Esophagus mucosa (tissue), 1 donor: ENCODE measurements around the gene IPPK. TPM values are rescaled to one million over a fixed set of nuclear protein-coding genes. Genes with fewer than 3 reads are reported as not detected.

Experiments used
- ATAC-seq: fragments of 200-7000 bp; cut with Tn5 transposase; one replicate; pipeline ENCODE4 v1.9.1; 2020
- total RNA-seq: library from RNA; stranded (reverse); gene quantifications from one replicate; pipeline ENCODE4 v1.2.4, GENCODE V29; 2023
- donor health status: DM: yes; HTN: yes; CAD: no.

Gene IPPK
- total RNA-seq, result 37.6 TPM

- ATAC-seq, result peak; percentile 86
These were observed at the start of gene IPPK for GRCh38 chr9:92669890-92670708. TSS of gene IPPK (minus strand) at chr9:92670131. CDS start at chr9:92669988, 143 bp downstream.

GRCh38 chr9:92719028-92719647 lies 49.2 kb upstream of the IPPK start:
- ATAC-seq, result no peak

DNA sequence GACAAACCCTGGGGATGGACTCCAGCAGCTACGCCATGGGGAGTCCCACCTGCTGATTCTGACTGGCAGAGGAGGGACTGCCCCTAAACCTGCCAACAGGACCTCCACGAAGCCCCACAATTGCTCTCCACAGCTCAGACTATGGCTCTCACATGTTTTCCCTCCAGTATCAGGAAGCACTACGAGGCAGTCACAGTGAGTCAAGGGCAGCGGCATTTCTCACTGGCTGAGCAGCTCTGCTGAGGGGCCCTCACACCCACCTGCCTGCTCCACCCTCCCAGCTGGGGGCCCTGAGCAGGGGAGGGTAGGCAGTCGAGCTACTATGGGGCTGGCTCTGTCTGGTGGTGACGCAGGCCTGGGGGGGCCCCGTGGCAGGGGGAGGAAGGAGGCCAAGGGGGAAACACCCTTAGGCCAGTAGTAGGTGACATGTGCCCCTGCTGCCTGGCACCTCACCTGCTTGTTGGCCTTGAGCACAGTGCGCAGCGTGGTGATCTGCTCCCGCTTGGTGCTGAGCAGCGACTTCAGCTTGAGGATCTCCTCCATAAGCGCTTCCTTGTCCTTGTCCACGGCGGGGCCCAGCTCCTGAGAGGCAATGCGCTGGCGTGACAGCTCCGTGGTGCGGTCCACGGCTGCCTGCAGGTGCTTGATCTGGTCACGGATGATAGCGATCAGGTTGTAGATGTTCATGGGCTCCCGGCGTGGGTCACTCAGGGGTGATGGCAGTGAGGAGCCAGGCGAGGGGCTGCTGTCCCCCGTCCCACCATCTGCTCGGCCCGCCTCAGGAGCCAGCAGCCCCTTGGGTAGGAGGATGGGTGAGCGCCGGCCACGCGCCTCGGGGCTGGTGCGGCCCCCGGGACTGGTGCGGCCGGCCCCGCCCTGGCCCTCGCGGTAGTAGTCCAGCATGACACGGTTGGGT lies 48.4 kb upstream of the IPPK start:
- peak; percentile 1 for ATAC-seq

- ATAC-seq, result peak; percentile 20
These were observed 47.5 kb upstream of the IPPK start for GRCh38 chr9:92717201-92718085.

DNA sequence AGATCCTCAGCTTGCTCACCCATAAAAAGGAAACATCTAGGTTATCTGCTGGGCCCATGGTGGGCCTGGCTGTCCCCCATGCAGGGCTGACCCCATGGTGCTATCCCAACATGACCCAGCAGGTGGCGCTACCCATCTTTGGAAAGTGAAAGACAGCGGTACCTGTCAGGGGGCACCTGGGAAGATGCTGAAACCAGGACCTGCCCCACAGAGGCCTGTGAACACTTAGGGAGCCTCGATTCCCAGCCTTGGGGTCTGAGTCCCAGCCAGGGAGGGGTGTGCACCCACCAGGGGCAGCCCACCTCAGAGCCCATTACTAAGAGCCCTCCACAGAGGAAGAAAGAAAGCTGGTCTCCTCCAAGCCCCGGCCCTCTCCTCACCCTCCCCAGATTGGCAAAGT lies 46.6 kb upstream of the IPPK start:
- peak; percentile 46 for ATAC-seq

- ATAC-seq, result peak; percentile 91
These were observed 45.7 kb upstream of the IPPK start for GRCh38 chr9:92715488-92716231.

DNA sequence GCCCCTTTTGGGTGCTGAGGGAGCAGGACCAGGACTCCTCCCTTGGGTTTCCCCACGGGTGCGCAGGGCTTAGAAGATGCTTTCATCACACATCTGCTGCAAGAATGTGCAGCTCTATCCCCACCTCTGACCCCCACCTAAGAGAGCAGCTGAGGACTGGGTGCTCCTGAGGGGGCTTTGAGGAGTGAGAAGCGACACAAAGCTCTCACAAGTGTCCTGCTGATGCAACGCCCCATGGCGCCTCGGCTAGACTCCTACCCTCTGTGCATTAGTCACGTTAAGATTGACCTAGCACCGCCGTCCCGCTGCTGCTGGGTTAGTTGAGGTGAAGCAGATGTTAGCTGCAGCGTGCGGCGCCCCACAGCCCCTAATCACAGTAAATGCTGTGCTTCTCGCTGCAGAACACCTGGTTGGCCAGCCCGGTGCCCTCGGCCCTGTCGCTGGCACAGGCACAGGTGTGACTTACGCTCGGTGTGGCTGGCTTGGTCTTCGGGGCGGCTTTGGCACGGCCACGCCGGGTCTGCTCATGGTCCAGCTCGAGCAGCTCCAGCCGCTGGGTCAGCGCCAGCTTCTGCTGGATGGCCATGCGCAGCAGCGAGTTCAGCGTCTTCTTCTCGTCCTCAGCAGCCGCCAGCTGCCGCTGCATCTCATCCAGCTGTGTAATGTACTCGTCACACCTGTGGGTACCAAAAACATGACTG lies 45.0 kb upstream of the IPPK start:
- no peak for ATAC-seq

DNA sequence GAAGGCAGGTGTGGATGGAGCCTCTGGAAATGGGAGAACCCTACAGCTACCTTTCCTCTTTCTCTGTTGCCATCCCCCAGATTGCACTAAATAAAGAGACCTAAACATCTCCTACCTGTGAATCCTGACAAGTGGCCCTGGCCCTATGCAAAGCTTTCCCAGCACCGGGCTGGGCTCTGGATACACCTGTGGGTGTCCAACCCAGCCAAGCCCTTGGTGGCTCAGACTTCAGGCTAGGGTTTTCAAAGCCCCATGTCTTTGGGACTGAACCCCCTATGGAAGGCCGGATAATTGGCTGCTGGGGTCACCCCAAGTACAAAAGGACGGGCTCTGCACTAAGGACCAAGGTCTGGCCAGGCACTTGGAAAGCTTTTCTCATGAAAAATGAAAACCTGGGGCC lies 44.1 kb upstream of the IPPK start:
- no peak for ATAC-seq

GRCh38 chr9:92713528-92713927 lies 43.6 kb upstream of the IPPK start:
- ATAC-seq, result no peak

- ATAC-seq, result no peak
These were observed 42.8 kb upstream of the IPPK start for GRCh38 chr9:92712767-92713166.

DNA sequence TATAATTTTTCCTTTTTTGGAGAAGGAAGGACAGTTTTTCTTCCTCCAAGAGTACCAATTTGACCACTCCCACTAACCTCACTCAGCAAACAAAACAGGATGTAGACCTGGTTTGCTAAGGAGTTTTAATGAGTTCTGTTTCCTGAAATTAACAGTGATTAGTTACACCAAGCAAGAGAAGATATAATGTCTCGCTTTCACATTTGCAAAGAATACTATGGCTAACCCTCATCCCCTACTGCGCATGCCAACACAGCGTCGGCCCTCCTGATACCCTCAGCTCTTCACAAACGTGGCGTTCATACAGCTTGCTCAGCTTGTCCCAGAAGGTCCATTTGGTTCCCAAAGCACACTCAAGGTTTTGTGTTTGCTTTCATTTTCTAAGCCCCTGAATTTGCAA lies 41.9 kb upstream of the IPPK start:
- ATAC-seq, result no peak

DNA sequence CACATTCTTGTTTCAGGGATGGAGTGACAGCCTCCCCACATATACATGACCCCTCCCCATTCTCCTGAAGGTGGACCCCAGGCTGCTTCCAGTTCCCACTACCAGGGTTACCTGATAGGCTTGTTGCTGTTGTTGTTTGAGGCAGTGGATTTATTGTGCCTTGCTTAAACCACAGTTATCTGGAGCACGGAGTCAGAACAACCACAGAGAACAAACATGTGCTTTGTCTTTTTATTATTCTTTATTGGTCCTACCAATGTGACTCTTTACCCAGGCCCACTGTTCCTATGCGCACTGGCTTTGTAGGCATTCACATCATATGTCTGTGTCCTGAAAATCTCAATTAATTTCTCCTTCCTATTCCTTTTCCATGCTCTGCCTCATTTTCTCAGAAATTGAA lies 41.2 kb upstream of the IPPK start:
- ATAC-seq, result no peak

GRCh38 chr9:92710368-92710767 lies 40.4 kb upstream of the IPPK start:
- no peak for ATAC-seq

DNA sequence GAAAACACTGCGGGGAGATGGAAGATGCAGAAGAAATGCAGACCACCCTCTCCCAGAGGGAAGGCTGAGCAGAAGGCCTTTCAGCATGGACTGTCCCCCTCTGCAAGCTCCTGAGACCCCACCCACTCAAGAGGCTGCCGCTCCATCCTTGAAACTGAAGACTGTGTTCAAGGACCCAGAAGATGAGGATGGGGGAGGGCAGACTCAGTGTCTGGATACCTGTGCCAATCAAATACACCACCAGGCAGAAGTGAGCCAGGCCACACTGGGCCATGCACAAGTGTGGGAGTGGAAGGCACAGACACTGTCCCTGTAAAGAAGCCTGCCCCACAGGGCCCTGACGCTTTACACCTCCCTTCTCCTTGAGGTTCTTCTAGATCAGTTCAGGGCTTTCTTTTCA lies 40.0 kb upstream of the IPPK start:
- no peak for ATAC-seq

DNA sequence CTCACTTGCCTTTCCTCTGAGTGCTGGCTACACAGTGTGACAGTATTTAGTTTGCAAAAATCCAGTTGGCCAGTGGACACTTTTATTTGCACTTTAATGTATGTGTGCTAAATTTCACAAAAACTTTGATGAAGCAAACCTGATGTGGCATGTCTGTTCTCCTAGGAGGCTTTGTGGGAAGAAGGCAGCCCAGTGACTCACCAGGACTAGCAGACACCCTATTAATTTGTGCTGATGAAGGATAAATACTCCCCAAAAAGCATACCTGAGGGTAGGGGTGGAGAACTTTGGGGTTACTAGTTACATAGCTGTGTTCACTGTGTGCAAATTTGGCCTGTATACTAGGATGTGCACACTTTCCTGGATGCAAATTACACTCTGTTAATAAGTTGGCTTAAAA lies 39.3 kb upstream of the IPPK start:
- ATAC-seq, result peak; percentile 70

DNA sequence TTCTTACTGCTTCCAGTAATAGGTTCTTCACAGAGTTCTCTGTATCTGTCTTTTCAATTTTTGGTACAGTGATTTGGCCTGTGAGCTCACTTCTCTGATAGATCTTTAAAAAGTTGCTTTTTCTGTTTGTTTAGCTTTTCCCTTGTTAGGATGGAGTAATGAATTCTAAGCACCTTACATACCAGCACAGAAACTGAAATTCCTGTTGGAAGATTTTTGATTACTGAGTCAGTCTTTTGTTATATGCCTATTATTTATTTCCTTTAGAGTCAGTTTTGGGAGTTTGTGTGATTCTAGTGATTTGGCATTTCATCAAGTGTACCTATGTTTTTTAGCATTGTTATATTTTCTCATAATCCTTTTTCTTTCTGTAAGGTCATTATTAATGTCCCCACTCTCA lies 37.6 kb upstream of the IPPK start:
- ATAC-seq, result no peak

DNA sequence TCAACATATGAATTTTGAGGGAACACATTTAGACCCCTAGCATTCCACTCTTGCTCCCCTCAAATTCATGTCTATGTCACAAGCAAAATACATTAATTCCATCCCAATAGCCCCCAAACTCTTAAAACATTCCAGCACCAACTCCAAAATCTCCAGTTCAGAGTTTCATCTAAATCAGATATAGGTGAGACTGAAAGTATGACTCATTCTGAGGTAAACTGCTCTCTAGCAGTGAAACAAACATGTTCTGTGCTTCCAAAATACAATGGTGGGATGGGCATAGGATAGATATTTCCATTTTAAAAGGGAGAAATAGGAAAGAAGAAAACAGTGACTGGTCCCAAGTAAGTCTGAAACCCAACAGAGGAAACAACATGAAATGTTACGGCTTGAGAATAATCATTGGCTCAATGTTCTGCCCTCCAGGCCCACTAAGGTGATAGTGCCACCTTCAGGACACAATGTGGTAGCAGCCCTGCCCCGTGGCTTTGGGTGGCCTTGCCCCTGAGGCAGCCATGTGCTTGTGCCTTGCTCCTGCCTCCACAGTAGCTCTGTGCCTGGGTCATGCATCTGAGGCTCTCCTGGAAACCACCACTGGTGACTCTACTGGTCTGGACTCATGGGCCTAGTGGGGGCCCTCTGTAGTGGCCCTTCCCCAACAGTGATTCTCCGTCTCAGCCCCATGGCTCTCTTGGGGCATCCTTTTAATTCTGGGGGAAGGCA lies 36.4 kb upstream of the IPPK start:
- ATAC-seq, result peak; percentile 82

- no peak for ATAC-seq
These were observed 34.6 kb upstream of the IPPK start for GRCh38 chr9:92704528-92704927.

DNA sequence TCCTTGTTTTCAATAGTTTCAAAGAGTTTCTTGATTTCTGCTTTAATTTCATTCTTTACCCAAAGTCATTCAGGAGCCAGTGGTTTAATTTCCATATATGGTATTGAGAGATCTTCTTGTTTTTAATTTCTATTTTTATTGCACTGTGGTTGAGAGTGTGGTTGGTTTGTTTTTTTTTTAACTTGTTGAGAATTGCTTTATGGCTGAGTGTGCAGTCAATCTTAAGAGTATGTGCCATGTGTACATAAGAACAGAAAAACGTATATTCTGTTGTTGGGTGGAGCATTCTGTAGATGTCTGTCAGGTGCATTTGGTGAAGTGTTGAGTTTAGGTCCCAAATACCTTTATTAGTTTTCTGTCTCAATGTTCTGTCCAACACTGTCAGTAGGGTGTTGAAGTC lies 26.7 kb upstream of the IPPK start:
- ATAC-seq, result no peak

DNA sequence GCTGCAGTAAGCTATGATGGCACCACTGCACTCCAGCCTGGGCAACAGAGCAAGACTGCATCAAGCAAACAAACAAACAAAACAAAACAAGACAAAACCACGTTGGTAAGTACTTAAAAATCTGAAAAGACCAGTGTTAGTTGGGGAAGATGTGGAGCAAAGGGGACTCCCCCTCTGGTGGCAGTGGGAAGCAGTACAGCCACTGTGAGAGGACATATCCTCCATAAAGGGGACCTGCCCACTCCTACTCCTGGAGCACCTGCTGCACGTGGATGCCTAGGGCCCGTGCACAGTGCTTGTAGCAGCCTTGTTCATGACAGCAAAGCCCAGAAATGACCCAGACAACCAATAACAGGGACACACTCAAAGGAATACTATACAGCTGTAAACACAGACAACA lies 17.0 kb upstream of the IPPK start:
- ATAC-seq, result no peak
